GM18951 (cell line): Measurements from ENCODE around the gene LCTL.
"Not testable (repeated sequence)": the region's sequence is repeated elsewhere in the genome, so short reads cannot be mapped to it uniquely, and the experiment has no call there.

ENCODE experiments used
- POLR2A ChIP-seq: IDR thresholded peaks from 4 replicates; pipeline ENCODE4 v1.6.1; 2011; ENCODE audit warnings: mild to moderate bottlenecking; ENCODE audit not compliant: insufficient read length, insufficient read depth; ENCODE audit errors: extremely low read depth
- in situ Hi-C: fragments of 300-500 bp; cut with MboI; formaldehyde crosslinking; loops from one replicate; pipeline ENCODE4 v1.12.0; 2022; ENCODE audit warnings: low sequenced_read_pairs, mixed read lengths, inconsistent platforms; ENCODE audit not compliant: unreplicated experiment

The LCTL gene

GRCh38 chr15:66599536-66600239 lies 33.9 kb upstream of the LCTL start:
- in situ Hi-C loops = loop anchor here (25.0 kb wide), 1 partner anchor 188 kb away; no protein-coding TSS in a partner anchor

DNA sequence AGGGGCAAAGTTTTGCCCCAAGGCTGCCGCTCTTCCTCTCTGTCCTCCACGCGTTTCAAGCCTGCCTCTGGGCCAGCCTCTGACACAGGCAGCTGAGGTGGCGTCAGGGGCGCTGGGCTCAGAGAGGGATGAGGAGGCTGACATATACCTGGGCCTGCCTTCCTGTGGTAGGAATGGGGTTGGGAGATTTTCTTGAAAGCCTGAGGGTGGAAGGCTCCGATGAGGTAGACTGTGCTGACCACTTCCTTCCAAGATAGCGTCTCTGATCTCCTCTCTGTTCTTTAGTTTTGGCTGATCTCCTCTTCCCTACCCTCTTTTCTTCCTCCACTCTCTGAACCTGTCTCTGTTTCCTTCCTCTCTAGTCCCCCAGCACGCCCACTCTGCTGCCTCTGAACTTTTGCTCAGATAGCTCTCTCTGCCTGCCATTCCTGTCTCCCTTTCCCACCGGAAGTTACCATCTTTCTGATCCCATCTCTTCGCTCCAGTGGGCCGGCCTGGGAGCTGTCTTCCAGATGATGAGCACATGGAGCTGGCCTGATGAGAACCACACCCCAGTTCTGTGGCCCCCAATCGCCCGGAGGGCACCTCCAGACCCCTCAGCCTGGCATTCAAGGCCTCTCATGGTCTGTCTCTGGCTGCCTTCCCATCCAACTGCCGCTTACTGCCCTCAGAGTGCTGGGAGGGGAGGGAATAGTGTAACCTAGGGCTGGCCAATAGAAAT lies 32.5 kb upstream of the LCTL start:
- no peak for TF ChIP-seq POLR2A
- in situ Hi-C loops = no loop called here

More at GRCh38 chr15:66599536-66600239, 33.9 kb upstream of the LCTL start:
- no peak for TF ChIP-seq POLR2A

GRCh38 chr15:66595931-66596545 lies 30.2 kb upstream of the LCTL start:
- TF ChIP-seq POLR2A = no peak

GRCh38 chr15:66595332-66595731 lies 29.5 kb upstream of the LCTL start:
- in situ Hi-C loops = no loop called here
- TF ChIP-seq POLR2A = no peak

More at GRCh38 chr15:66595931-66596545, 30.2 kb upstream of the LCTL start:
- in situ Hi-C loops = no loop called here

DNA sequence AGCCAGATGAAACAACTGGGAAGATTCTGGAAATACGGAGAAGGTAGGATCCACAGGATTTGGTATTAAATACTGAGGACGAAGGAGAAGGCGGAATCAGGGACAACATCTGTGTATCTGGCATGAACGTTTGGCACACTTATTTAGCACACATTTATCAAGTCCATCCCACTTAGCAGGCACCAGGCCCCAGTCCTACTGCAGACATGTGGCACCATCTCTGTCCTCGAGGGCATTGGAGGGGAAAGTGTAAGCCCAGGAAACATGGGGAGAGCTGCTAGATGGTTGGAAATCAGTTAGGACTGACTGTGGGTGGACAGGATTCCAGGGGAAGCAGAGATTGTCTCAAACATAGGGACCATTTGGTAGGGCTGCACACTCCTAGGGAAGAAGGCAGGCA lies 29.0 kb upstream of the LCTL start:
- no peak for TF ChIP-seq POLR2A
- in situ Hi-C loops = no loop called here

- in situ Hi-C loops = no loop called here
Measured at GRCh38 chr15:66594344-66594743, 28.5 kb upstream of the LCTL start.

DNA sequence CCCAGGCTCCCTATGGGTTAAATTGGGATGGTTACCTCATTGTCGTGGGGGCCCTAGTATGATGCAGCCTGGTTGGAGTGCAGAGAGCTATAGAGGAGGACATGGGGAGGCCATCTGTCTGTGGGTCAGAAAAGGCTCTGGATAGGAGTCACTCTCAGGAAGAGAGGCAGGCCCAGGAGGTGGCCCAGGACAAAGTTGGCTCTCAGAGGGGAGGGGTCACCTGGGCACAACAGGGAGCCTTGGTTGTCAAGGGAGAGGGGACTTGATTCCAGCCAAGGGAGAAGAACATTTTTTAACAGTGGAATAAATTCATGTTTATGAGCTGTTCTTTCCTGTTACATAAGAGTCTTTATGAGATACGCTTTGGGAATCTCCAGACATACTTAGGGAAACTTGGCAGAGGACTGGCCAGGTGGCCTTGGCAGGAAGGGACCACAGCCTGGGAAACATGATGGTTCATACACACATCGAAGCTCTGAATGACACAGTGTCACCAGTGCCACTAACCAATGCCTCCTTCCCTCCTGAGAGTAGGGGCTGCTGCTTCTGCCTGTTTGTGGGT lies 27.5 kb upstream of the LCTL start:
- in situ Hi-C loops = no loop called here
- TF ChIP-seq POLR2A = no peak

More at GRCh38 chr15:66594344-66594743, 28.5 kb upstream of the LCTL start:
- no peak for TF ChIP-seq POLR2A

GRCh38 chr15:66592505-66593218 lies 26.9 kb upstream of the LCTL start:
- no peak for TF ChIP-seq POLR2A
- in situ Hi-C loops = no loop called here

GRCh38 chr15:66591322-66591862 lies 25.6 kb upstream of the LCTL start:
- no peak for TF ChIP-seq POLR2A
- in situ Hi-C loops = no loop called here

- in situ Hi-C loops = no loop called here
Measured at GRCh38 chr15:66590435-66590834, 24.6 kb upstream of the LCTL start.

DNA sequence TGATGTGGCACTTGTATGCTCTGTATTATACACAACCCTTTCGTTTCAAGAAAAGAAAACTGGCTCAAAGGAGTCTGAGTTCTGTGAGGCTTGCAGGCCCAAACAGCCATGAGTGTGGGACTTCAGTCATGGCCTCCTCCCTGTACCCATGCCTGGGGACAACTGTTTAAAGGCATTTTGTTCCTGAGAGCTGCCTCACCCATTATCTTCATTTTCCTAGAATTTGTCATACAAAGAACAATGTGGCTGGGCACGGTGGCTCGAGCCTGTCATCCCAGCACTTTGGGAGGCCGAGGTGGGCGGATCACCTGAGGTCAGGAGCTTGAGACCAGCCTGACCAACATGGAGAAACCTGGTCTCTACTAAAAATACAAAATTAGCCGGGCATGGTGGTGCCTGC lies 23.6 kb upstream of the LCTL start:
- in situ Hi-C loops = not testable (repeated sequence)

More at GRCh38 chr15:66590435-66590834, 24.6 kb upstream of the LCTL start:
- TF ChIP-seq POLR2A = no peak

DNA sequence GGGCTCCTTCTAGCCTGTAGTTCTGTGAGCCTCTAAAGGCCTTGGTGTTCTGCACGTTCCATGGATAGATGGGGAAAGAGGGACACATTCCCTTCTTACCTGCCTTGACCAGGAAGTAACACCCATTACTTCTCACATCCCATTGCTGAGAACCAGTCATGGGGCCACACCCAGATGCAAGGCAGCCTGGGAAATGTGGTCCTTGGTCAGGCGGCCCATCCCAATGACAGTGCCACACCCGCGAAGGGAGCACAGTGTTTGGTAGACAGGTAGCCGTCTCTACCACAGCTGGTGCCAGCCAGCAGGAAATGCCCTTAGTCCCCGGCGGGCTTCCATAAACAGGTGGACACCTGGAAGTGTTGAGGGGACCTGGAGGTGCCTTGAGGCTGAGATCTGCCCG lies 23.2 kb upstream of the LCTL start:
- in situ Hi-C loops = no loop called here
- no peak for TF ChIP-seq POLR2A
